Measurements from ENCODE around the gene LTBP2.

LTBP2 gene

GRCh38 chr14:74507085-74507484 is 105.0 kb downstream of the LTBP2 start:
- DNase-seq (ENCODE audit: low spot score): no peak

GRCh38 chr14:74506411-74506851 is 105.6 kb downstream of the LTBP2 start:
- DNase-seq (ENCODE audit: low spot score): no peak

GRCh38 chr14:74505831-74506230 is 106.2 kb downstream of the LTBP2 start:
- no peak for DNase-seq (ENCODE audit: low spot score)

- no peak for DNase-seq (ENCODE audit: low spot score)
Observed at GRCh38 chr14:74504874-74505720, 106.9 kb downstream of the LTBP2 start.

GRCh38 chr14:74504412-74504811 is 107.6 kb downstream of the LTBP2 start:
- no peak for DNase-seq (ENCODE audit: low spot score)

GRCh38 chr14:74503938-74504335 is 108.1 kb downstream of the LTBP2 start:
- DNase-seq (ENCODE audit: low spot score): no peak

- DNase-seq (ENCODE audit: low spot score): no peak
Observed at GRCh38 chr14:74503291-74503937, 108.6 kb downstream of the LTBP2 start.

- no peak for DNase-seq (ENCODE audit: low spot score)
Observed at GRCh38 chr14:74502236-74503019, 109.6 kb downstream of the LTBP2 start.

GRCh38 chr14:74501691-74502090 is 110.3 kb downstream of the LTBP2 start:
- no peak for DNase-seq (ENCODE audit: low spot score)

GRCh38 chr14:74501135-74501614 is 110.9 kb downstream of the LTBP2 start:
- DNase-seq (ENCODE audit: low spot score): no peak

- no peak for DNase-seq (ENCODE audit: low spot score)
Observed at GRCh38 chr14:74500417-74501134, 111.5 kb downstream of the LTBP2 start.

- DNase-seq (ENCODE audit: low spot score): peak; percentile 42
Observed at GRCh38 chr14:74495356-74495755, 116.7 kb downstream of the LTBP2 start.

- DNase-seq (ENCODE audit: low spot score): peak; percentile 100
Observed at GRCh38 chr14:74493343-74494261, 118.4 kb downstream of the LTBP2 start, which contains the start of gene ISCA2. Gene ISCA2 (plus strand): TSS chr14:74493765. CDS start chr14:74493775, 10 bp downstream.

- DNase-seq (ENCODE audit: low spot score): no peak
Observed at GRCh38 chr14:74492776-74493342, 119.2 kb downstream of the LTBP2 start, which contains the start of gene NPC2. Gene NPC2 (minus strand): TSS chr14:74493305. CDS start chr14:74493274, 31 bp downstream.

- DNase-seq (ENCODE audit: low spot score): no peak
Observed at GRCh38 chr14:74491956-74492775, 119.9 kb downstream of the LTBP2 start.

- no peak for DNase-seq (ENCODE audit: low spot score)
Observed at GRCh38 chr14:74490486-74490885, 121.6 kb downstream of the LTBP2 start.

- no peak for DNase-seq (ENCODE audit: low spot score)
Observed at GRCh38 chr14:74488786-74489397, 123.1 kb downstream of the LTBP2 start.

GRCh38 chr14:74486164-74486563 is 125.9 kb downstream of the LTBP2 start:
- DNase-seq (ENCODE audit: low spot score): no peak

- no peak for DNase-seq (ENCODE audit: low spot score)
Observed at GRCh38 chr14:74483321-74483720, 128.7 kb downstream of the LTBP2 start.

All from CD4-positive, alpha-beta T cell treated with Interleukin-6 at 100 ng/mL for 8 hours (primary cell).